CD4-positive, alpha-beta T cell (primary cell): ENCODE results near the gene MSMP. TPM values are rescaled to one million over a fixed set of nuclear protein-coding genes. Genes with fewer than 3 reads are reported as not detected.

Experiments used
- ATAC-seq: fragments of 200-7000 bp; cut with Tn5 transposase; one replicate; pipeline ENCODE4 v1.10.0; 2022; ENCODE audit warnings: mild to moderate bottlenecking; ENCODE audit not compliant: poor library complexity
- CTCF ChIA-PET: fragments of 350-600 bp; sonication (Branson Sonifier 250); formaldehyde crosslinking; loops from one replicate; lab custom pipeline; 2021; ENCODE audit warnings: antibody characterized with exemption, inconsistent platforms; lab: Charles Lee
- POLR2A ChIA-PET: fragments of 350-600 bp; sonication (Branson Sonifier 250); formaldehyde crosslinking; loops from one replicate; lab custom pipeline; 2021; ENCODE audit warnings: antibody characterized with exemption, inconsistent platforms; lab: Charles Lee
- DNase-seq, 14 experiments: peaks; one replicate each; pipeline ENCODE4 v3.0.0-alpha.2; 2013 to 2020; ENCODE audit warnings: mixed read lengths in 2 of 14
- H3K27ac ChIP-seq, 2 donors: one replicate each; pipeline versions ENCODE4 v1.5.1 to v1.7.0; 2013; ENCODE audit warnings: low read length in 2 of 2, low read depth in 1 of 2, mild to moderate bottlenecking in 1 of 2
- H3K27me3 ChIP-seq, 2 experiments: 1 replicate in 1 of 2; 2 replicates in 1 of 2; pipeline versions ENCODE4 v1.6.1 to v1.7.0; 2013; ENCODE audit warnings: low read length in 2 of 2, control low read depth in 1 of 2, mild to moderate bottlenecking in 1 of 2, moderate library complexity in 1 of 2; ENCODE audit not compliant: insufficient read depth in 2 of 2, control insufficient read depth in 1 of 2
- H3K36me3 ChIP-seq: one replicate; pipeline ENCODE4 v1.6.1; 2013; ENCODE audit warnings: low read length, control low read depth; ENCODE audit not compliant: insufficient read depth
- H3K4me1 ChIP-seq: one replicate; pipeline ENCODE4 v1.6.1; 2013; ENCODE audit warnings: low read length, control low read depth; ENCODE audit not compliant: insufficient read depth
- H3K4me3 ChIP-seq: one replicate; pipeline ENCODE4 v1.5.1; 2013; ENCODE audit warnings: mild to moderate bottlenecking, low read length, moderate library complexity
- H3K9me3 ChIP-seq, 2 experiments: 1 replicate in 1 of 2; 2 replicates in 1 of 2; pipeline versions ENCODE4 v1.6.1 to v1.7.0; 2013; ENCODE audit warnings: low read length in 2 of 2, mild to moderate bottlenecking in 2 of 2, control low read depth in 1 of 2, moderate library complexity in 1 of 2; ENCODE audit not compliant: control insufficient read depth in 1 of 2, insufficient read depth in 1 of 2
- H3K27ac Mint-ChIP-seq: one replicate; pipeline ENCODE4 v1.8.0; 2020; ENCODE audit warnings: mixed read lengths
- H3K27me3 Mint-ChIP-seq: one replicate; pipeline ENCODE4 v1.8.0; 2021; ENCODE audit warnings: mixed read lengths
- H3K36me3 Mint-ChIP-seq: one replicate; pipeline ENCODE4 v1.8.0; 2021; ENCODE audit warnings: low read depth, mixed read lengths
- H3K4me1 Mint-ChIP-seq: one replicate; pipeline ENCODE4 v1.8.0; 2021; ENCODE audit warnings: low read depth, mixed read lengths
- H3K4me3 Mint-ChIP-seq: one replicate; pipeline ENCODE4 v1.8.0; 2020; ENCODE audit warnings: mild to moderate bottlenecking, mixed read lengths
- H3K9me3 Mint-ChIP-seq: one replicate; pipeline ENCODE4 v1.8.0; 2020; ENCODE audit warnings: mixed read lengths
- intact Hi-C, 2 experiments: fragments of 100-400 bp; cut with DNase I in 1 of 2; cut with micrococcal nuclease in 1 of 2; formaldehyde crosslinking; loops; one replicate each; pipeline versions ENCODE4 v1.15.1 to v1.9.0; 2023 to 2025; cut with DNase I, micrococcal nuclease
- total RNA-seq, 174 experiments: library from RNA in 2 of 174; stranded (reverse) in 2 of 174; gene quantifications; one replicate each; pipeline ENCODE4 v1.2.3 and lab custom pipeline; 2021 to 2026
- TF ChIP-seq, protein P1 (sequence below): fragments of 200-600 bp; IDR thresholded peaks from one replicate; pipeline ENCODE4 v1.8.0; 2022; ENCODE audit warnings: antibody characterized with exemption, mild to moderate bottlenecking

MSMP gene
- total RNA-seq, 2 experiments from 2014 or later: not detected

DNA sequence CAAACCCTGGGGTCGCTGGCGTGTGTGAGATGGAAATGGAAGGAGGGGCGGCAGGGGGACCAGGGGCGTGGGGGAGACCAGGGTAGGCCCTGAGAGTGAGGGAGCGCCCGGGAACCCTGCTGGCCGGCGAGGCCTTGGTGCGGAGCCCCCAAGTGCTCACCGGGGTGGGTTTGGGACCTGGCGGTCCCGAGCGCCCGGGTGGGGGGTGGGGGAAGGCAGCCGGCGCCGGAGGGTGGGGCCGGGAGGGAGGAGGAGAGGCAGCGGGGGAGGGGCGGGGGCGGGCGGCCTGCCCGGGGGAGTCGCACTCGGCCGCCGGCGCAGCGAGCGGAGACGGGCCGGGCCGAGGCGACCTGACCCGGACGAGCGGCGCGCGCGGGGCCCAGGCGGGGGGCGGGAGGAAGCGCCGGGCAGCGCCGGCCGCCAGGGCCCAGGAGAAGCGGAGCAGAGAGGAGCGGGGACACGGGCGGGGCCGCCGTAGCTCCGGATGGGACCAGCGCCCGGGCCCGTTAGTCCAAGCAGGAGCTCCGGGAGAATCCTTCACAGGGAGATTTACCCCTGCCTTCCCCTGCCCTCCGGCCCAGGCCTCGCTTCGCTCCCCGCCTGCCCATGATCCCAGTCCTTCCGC lies 37.3 kb upstream of the MSMP start, which contains the start of gene NPR2:
Gene NPR2, plus strand, starts transcription at position 295 of the 625 bp plus-strand sequence. CDS start 818 bp downstream, outside the sequence.
- ChIA-PET CTCF (interaction anchor here (1.6 kb wide), 1 partner anchor 91 kb away, joined by 5 read pairs; no protein-coding TSS in a partner anchor), POLR2A (no interaction called here)
- intact Hi-C loops: loop anchor here in 1 of 2 experiments (5.0 kb wide), 1 partner anchor 231 kb away; no protein-coding TSS in a partner anchor
- peaks cover 32% of the 10 kb centered on the region for H3K36me3 Mint-ChIP-seq
- TF ChIP-seq, protein P1, sequence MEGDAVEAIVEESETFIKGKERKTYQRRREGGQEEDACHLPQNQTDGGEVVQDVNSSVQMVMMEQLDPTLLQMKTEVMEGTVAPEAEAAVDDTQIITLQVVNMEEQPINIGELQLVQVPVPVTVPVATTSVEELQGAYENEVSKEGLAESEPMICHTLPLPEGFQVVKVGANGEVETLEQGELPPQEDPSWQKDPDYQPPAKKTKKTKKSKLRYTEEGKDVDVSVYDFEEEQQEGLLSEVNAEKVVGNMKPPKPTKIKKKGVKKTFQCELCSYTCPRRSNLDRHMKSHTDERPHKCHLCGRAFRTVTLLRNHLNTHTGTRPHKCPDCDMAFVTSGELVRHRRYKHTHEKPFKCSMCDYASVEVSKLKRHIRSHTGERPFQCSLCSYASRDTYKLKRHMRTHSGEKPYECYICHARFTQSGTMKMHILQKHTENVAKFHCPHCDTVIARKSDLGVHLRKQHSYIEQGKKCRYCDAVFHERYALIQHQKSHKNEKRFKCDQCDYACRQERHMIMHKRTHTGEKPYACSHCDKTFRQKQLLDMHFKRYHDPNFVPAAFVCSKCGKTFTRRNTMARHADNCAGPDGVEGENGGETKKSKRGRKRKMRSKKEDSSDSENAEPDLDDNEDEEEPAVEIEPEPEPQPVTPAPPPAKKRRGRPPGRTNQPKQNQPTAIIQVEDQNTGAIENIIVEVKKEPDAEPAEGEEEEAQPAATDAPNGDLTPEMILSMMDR: no peak
- no peaks in the 10 kb centered on the region for H3K27me3 Mint-ChIP-seq
- H3K36me3 ChIP-seq: peaks cover 22% of the 10 kb centered on the region
- ATAC-seq (no peak), DNase-seq (peak in 1 of 14 experiments; percentile 20)
- H3K9me3 ChIP-seq: no peaks in the 10 kb centered on the region
- H3K4me1 Mint-ChIP-seq: peaks cover 7% of the 10 kb centered on the region
- no peak within 1 kb of the TSS for H3K27ac Mint-ChIP-seq
- H3K9me3 Mint-ChIP-seq: no peaks in the 10 kb centered on the region
- no peak within 1 kb of the TSS for H3K4me3 Mint-ChIP-seq
- no peaks in the 10 kb centered on the region for H3K27me3 ChIP-seq
- no peak within 1 kb of the TSS for H3K27ac ChIP-seq
- H3K4me1 ChIP-seq: peaks cover 5% of the 10 kb centered on the region
- no peak within 1 kb of the TSS for H3K4me3 ChIP-seq

DNA sequence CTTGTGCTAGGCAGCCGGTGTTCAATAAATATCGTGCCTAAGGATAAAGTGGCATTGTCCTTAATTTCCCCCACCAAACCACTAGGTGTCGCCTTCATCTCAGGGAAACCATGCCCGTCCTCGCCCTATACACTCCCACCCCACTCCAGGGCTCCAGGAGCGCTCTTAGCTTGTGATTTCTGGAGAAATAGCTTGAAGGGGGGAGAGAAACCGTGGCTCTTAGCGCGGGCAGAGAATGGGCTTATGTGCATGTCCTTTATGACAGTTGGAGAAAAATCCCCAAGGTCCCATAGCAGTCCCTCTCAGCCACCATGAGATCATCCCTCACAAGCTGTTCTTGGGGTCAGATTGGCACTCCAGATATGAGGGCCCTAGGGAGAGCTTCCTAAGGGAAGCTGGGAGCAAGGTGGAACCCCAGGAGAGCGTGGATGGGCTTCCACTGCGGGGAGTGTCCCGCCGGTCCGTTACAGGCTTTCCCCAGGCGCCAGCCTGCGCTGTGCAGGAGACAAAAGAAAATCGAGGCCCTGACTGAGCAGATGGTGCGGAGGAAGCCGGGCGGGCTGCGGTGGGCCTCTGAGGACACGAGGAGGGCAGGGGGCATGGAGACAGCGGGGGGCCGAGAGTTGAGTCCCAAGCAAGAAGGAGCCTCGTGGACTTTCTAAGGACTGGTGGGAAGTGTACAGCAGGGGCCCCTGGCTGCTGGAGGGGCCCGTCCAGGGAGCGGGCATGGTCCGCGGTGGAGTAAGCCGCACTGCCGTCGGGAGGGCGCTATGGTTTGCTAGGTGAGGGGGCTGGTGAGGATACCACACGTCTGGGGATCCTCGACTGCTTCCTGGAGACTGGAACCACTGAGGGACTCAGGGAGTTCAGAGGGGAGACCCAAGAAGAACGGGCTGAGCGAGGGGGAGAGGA lies 36.6 kb upstream of the MSMP start:
- ChIA-PET CTCF (interaction anchor here (0.6 to 3.5 kb wide), 18 partner anchors 13 to 146 kb away, joined by 3 to 32 read pairs (median 4); partner anchors contain the start of genes CREB3, FAM221B, GBA2 and RGP1), POLR2A (interaction anchor here (0.7 to 1.2 kb wide), 2 partner anchors 42 to 711 kb away, joined by 3 to 4 read pairs; partner anchors contain the start of gene FANCG)
- ATAC-seq (peak; percentile 97), DNase-seq (peak; percentile 32 to 84 (median 44))
- Histone ChIP-seq H3K36me3 (peaks cover 29% of the 10 kb centered on the region), H3K27ac (no peak overlapping the region), H3K4me3 (no peak overlapping the region), H3K4me1 (peaks cover 5% of the 10 kb centered on the region), H3K27me3 (no peaks in the 10 kb centered on the region), H3K9me3 (no peaks in the 10 kb centered on the region)
- Mint-ChIP-seq H3K27me3 (no peaks in the 10 kb centered on the region), H3K4me1 (peaks cover 7% of the 10 kb centered on the region), H3K9me3 (no peaks in the 10 kb centered on the region), H3K27ac (no peak overlapping the region), H3K36me3 (peaks cover 39% of the 10 kb centered on the region), H3K4me3 (no peak overlapping the region)
- TF ChIP-seq, protein P1: peak; percentile 89
- intact Hi-C loops: loop anchor here (1.0 to 5.0 kb wide), 5 partner anchors 35 to 233 kb away; no protein-coding TSS in a partner anchor

DNA sequence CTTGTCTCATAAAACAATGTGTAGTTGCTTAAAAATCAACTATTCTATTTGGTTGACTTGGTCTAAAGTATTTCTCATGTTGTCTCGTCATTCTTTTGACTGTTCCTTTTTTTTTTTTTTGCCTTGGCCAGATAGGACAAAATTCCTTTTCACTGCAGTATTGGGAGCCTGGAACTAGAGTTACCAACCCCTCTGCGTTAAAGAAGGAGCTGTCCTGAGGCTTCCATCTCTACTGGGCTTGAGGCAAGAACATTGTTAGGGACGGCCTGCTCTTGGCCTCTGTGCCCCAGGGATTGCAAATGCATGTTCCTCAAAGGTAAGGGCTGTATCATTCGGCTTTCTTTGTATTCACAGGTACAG lies 35.9 kb upstream of the MSMP start:
- ATAC-seq (no peak), DNase-seq (no peak)
- no peaks in the 10 kb centered on the region for H3K9me3 ChIP-seq
- H3K27ac Mint-ChIP-seq: no peak overlapping the region
- no peak overlapping the region for H3K4me3 ChIP-seq
- POLR2A ChIA-PET: interaction anchor here (0.7 to 1.2 kb wide), 2 partner anchors 42 to 710 kb away, joined by 3 to 4 read pairs; partner anchors contain the start of gene FANCG
- H3K36me3 ChIP-seq: peaks cover 33% of the 10 kb centered on the region
- CTCF ChIA-PET: interaction anchor here (0.6 to 3.5 kb wide), 17 partner anchors 12 to 145 kb away, joined by 3 to 32 read pairs (median 4); partner anchors contain the start of genes CREB3, FAM221B, GBA2 and RGP1
- no peaks in the 10 kb centered on the region for H3K27me3 Mint-ChIP-seq
- H3K27me3 ChIP-seq: no peaks in the 10 kb centered on the region
- H3K9me3 Mint-ChIP-seq: no peaks in the 10 kb centered on the region
- intact Hi-C loops: loop anchor here (1.0 to 5.0 kb wide), 5 partner anchors 35 to 233 kb away; no protein-coding TSS in a partner anchor
- no peak overlapping the region for H3K4me3 Mint-ChIP-seq
- peaks cover 7% of the 10 kb centered on the region for H3K4me1 Mint-ChIP-seq
- no peak overlapping the region for H3K27ac ChIP-seq
- peaks cover 38% of the 10 kb centered on the region for H3K36me3 Mint-ChIP-seq
- TF ChIP-seq, protein P1: no peak
- peaks cover 5% of the 10 kb centered on the region for H3K4me1 ChIP-seq
